ENCODE results near the gene GRAMD1B.

The GRAMD1B gene

DNA sequence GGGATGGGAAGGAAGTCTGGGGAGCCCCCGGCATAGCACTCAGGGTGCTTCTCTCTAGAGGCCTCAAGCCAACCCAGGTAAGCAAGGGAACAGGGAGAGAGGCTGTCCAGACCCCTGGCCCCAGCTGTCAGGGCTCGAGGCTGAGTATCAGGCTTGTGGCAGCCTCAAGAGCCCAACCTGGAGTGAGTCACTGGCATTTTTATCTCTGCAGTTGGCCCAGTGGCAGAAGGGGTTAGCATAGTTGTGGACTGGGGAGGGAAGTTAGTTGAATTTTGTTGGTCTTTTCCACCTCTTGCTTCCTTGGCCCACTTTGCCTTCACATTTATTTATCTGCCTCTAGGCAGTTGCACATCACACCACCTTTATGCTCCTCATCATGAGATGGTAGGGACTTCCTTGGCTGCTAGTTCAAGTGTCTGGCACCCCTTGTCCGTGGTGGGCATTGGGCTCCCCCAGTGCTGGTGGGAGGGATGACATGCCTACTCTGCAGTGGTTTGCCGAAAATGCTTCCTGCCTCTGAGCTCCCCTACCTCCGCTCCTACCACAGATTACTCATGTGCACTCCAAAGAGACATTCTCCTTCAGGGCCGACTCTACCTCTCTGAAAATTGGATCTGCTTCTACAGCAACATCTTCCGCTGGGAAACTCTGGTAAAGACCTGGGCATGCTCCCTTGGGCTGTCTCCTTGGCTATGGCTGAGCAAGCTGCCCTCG, 164.3 kb downstream of the GRAMD1B start:
- no peak for DNase-seq

DNA sequence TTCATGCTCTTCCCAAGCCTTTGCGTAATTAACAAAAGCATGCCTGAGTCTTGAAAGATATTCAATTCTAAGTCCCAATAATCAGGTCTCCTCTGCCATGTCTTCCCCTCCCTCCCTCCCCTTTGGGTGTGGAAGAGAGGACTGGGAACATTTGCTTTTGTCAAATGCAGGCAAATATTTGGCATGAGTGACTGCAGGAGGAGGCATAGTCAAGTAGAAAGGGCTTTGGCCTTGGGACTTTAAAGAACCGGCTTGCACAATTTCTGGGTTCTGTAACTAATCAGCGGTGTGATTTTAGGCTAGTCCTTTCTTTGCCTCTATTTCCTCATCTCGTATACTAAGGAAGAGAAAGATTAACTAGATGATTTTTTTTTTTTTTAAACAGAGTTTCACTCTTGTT, 164.9 kb downstream of the GRAMD1B start:
- no peak for DNase-seq

DNA sequence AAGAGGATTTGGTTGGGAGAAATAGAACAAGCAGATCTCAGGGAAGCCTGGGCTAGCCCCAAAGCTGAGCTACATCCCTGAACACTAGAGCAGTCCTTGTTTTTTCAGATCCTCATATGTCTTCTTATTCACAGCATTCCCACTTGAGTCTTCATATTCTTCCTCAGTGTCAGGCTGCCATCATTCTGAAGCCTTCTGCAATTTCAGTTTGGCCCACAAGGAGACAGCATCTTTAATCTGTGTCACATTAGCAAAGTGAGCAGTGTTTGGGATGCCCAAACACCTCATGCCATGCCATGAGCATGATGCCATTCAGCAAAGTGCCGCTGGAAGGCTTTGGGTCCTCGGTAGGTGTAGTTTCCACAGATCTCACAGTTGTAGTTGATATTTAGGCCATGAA, 167.8 kb downstream of the GRAMD1B start:
- DNase-seq, result no peak

DNA sequence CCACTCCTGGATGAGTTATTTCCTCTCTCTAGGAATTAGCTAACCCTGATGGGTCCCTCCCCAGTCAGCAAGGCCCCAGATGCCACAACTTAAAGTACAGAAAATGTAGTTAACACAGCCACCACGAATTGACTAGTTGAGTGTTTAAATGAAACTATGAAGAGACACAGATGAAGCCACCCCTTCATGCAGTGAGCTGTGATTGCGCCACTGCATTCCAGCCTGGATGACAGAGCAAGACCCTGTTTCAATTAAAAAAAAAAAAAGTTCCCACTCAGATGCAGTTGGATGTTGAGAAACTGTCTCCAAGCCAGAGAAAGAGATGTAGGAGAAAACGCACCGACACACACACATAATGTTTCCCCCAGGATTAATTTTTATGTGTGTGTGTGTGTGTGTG, 171.1 kb downstream of the GRAMD1B start:
- DNase-seq, result no peak

DNA sequence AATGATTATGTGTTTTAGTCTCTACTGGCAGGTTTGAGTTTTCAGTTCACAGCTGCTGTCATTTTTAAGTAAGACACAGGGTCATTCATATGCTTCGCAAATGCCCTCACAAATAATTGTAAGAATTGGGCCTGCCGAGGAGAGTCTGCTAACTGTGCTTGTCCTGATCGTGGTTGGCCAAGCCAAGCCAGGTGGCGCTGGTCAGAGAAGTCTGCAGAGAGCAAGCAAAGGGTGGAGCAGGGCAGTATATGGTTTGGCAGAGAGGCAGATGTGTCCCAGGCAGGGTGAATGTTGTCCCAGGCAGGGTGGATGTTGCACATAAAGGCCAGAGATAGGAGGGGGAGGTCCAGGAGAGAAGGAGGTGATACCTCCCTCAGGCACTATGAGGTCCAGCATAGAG, 171.7 kb downstream of the GRAMD1B start:
- DNase-seq, result no peak

DNA sequence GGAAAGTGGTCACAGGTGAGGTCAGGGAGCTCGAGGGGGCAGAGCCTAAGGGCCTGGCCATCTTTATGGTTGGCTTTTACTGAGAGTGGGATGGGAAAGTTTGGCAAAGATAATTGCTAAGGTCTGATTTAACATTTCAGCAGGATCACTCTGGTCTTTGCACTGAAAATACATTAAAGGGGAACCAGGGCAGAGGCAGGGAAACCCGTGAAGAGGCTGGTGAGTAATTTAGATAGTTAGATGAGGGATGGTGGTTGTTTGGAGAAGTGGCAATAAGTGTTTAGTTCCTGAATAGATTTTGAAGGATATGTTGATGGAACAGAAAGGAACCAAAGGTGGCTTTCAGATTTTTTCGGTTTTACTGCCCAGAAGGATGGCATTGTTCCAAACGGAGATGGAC, 173.6 kb downstream of the GRAMD1B start:
- no peak for DNase-seq

DNA sequence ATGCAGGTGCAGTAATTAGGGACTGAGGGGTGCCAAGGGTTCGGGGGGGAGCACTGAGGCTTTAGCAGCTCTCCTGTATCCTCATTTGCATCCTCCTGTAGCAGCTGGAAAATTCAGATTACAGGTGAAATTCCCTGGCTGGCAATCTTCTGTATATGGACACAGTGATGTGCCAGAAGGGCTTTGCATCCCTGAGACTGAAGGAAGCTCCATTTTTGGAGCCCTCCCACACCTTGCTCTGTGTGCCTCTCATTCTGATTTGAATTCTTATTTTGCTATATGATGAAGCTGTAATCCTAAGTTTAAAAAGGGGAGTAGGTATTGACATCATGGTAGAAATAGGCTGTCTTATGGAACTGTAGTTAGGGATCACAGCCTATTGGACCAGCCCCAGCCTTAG, 177.7 kb downstream of the GRAMD1B start:
- no peak for DNase-seq

DNA sequence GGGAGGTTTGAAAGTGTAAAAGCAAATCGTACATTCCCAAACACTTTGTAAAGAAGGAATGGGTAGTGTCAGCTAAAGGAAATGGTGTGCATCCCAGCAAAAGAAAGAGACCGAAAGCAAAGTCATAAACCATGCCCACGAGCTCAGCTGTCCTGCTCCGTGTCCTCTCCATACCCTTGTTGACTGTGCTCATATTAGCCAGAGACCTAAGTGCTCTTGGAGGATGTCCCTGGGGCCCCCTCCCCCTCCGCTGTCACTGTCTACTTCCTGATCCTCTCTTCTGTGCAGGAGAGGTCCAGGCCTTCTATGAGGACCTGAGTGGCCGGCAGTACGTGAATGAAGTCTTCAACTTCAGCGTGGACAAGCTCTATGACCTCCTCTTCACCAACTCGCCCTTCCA, 178.3 kb downstream of the GRAMD1B start:
- DNase-seq, result no peak

DNA sequence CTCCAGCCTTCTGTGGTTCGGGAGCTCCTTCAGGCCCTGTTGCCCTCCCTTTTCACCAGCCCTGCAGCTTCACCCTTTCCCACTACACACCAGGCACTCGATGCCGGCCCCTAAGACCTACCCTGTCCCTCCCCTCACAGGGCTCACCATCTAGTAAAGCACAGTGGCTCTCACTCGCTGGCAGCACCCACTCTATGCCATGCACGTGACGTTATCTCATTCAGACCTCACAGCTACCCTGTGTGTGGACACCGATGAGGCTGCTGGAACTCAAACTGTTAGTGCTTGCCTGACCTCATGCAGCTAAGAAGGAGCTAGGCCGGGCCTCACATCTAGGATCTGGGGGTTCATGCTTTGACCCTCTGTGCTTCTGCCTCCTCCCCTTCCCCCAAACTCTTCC, 178.9 kb downstream of the GRAMD1B start:
- DNase-seq, result no peak

DNA sequence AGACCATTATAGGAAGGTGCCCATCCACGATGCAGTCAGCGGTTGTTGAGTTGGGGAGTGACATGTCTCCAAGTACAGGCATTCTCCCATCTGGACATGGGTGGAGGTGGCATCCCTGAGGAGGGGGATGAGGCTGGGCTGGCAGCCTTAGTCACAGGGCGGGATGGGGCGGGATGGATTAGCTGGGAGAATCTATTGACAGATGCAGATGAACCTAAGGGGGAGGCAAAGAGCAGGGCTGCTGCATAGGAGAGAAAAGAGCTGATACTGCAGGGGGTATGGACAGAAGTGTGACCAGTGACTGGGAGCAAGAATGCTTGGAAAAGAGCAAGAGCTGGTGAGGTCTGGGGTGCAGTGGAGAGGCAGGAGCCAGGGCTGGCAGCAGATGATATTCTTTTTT, 181.6 kb downstream of the GRAMD1B start:
- no peak for DNase-seq

DNA sequence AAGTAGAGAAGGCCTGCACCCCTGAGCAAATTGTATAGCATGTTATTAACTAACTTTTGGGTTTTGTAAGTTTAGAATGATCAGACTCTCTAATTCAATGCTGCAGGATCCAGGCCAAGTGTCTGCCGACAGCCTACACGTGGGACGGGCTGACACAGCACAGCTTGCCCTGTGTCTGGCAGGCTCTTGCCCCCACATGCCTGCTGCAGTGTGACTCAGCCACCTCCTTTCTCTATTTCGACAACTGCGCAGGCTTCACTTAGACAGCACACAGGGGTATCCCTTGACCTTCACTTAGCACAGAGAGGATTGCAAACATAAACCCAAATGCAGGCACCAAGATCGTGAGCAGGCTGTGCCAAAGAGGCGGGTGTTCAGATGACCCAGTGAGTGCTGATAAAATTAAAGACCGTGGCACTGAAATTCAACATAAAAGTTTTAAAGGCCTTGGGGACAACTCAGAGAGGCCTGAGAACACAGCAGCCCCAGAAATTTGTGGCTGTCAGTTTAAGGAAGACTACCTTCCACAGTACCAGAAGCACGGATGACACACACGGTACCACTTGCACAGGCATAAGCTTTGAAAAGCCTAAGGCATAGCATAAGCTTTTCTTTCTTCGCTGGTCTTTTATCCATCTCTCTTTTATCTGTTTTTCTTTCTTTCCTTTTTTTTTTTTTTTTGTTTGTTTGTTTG, 186.6 kb downstream of the GRAMD1B start:
- no peak for DNase-seq

DNA sequence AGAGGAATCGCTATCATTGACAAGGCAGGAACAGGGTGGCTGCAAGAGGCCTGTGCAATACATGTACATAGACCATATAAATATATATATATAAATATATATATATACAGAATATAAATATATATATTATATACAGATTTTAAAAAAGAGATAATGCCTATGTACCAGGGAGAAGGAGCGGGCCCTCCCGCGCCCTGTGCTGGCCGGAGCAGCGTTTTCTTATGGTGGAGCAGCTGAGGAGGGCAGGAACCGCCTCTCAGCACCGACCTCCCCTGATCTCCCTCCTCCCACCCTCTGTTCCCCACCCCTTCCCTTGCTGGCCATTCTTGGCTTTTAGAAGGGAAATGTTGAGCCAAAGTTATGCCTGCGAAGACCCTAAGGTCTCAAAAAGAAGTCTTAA, 192.5 kb downstream of the GRAMD1B start:
- DNase-seq, result no peak

DNA sequence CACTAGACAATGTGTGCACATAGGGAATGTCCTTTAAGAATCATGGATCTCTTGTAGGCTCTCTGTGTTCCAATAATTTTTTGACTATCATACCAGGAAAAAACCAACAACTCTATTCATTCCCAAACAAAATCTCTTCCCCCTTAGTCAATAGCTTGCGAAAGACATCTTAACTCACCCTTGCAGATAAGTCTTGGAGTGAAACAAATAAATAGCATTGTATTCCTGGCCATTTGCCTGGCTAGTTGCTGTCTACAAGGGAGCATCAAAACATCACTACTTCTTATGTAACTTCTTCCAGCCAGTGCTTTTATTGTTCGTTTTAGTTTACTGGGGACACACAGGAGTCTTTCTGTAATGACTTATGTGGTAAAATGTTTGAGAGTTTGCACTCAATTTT, 194.9 kb downstream of the GRAMD1B start:
- no peak for DNase-seq

DNA sequence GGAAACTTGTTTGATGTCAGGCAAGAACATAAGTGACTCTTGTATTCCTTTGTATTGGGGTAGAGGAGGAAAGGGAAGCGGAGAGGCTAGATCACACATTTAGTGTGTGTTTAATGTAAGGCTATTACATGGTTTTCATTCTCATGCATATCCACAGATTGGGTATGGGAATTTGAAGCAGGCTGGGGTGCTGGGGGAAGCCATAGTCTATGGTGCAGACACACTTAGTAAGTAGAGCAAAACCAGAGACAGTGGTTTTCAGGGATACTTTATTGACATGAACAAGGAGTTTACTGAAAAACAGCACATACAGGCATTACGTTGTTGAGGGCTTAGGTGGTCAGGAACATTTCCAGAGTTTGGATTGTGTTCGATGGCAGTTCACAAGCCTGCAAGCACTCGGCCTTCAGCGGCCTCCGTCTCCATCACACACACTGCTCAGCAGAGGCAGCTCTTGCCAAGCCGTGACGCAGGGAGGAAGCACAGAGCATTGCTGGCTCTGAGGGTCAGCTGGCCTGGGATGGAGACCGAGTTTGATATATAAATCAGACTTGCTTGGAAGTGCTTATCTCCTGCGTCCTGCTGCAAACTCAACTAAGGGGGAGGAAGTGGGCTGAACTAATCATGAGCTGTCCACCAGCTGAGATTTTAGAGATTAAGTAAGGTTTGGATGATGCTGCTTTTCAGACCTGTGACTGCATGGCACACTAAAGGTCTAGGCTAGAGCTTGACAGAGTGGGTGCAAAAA, 199.0 kb downstream of the GRAMD1B start:
- no peak for DNase-seq

DNA sequence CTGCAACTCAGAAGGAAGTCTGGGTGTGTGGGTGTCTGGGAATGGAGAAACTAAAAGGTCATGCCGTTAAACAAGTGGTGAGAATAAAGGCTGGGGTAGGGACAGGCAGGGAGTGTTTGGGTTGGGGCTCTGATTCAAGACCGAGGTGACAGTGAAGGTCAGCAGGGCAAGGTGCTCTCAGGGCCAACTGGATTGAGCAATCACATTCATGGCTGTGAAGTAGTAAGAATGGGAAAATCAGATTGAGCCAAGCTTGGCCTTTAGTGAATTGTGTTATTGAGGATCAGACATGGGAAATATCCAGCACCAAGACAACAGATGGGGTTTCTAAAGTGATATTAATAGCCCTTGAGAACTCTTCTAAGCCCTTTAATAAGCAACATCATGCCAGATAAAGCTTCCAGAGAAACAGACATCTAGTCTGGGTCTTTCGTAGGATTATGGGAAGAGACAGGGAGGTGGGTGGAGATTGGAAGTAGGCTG, 200.1 kb downstream of the GRAMD1B start:
- DNase-seq, result no peak

DNA sequence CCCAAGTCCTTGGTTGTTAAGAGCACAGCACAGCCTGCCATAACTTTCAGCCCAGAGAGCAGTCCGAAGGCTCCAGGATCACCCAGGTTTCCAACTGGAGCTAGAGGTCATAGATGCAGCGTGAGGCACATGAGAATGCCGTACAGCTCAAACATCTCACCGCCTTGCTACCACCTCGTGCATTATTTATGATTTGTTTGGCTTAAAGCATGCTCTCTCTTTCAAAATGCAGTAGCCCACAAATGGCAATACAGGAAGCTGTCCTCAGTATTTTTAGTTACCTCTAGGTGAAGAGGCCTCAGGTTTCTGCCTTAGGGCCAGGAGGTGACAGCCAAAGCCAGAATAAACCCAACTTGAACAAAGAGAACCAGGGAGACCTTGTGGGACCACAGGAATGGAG, 210.0 kb downstream of the GRAMD1B start:
- no peak for DNase-seq

DNA sequence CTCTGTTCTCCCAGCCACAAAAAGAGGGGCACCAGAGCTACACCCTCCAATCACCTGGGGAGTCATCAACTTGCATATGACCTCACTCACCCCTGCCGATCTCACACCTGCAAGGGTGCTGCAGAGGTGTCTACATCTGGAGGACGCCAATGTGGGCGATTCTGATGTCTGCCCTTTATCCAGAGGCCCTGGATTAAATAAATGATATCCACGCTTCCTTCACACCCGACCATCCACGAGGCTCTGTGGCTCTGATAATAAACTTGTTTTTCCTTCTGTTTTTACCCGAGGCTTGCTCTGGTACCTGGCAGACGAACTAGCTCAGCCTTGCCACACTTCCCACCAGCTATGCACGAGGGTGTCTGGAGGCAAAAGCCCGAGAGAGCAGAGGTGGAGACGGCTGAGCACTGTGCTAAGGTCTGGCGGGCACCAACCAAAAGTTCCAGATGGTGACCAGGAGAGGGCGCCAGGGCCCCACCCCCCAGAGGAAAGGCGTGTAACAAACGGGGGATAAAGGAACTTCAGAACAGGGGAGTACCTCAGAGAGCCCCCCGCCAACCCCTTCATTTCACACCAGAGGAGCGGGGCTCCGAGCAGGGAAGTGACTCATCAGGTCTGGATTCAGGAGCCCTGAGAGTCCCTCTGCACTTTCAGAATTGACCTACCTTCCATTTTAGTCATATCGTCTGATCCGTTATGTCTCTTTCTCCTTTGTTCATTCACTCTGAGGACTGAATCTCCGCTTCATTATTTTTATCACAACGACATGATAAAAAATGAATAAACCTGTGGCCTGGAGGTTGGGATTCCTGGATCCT, 210.8 kb downstream of the GRAMD1B start:
- peak; percentile 23 for DNase-seq

DNA sequence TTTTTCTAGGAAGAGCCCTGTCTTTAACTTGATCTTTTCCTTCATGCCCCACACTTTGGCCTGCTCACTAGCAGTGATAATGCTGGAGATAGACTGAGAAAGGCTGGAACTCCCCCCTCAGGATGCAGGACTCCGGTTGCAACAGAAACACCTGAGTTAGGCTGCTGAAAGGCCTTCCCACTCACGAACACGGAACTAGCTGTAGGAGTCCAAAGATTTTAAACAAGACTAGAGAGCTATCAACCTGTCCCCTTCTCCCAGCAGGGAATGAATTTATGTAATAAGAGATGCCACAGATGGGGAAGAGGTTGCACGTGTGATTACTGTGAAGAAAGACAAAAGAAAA, 211.4 kb downstream of the GRAMD1B start:
- DNase-seq, result no peak

DNA sequence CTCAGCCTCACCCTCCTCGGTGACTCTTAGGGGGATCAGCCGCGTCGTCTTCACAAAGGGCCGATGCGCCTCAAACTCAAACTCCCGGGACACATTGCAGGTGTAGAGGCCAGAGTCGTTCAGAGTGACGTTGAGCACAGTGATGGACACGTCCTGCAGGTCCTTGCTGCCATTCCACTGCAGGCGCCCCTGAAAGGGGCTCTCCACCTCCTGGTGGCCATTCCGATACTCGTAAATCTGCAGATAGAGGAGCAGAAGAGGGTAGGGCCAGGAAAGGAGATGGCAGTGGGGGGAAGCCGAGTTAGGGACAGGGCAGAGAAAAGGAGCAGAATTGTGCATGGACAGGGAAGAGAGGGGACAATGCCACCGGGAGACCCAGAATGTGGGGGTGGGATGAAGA, 212.4 kb downstream of the GRAMD1B start:
- DNase-seq, result no peak

DNA sequence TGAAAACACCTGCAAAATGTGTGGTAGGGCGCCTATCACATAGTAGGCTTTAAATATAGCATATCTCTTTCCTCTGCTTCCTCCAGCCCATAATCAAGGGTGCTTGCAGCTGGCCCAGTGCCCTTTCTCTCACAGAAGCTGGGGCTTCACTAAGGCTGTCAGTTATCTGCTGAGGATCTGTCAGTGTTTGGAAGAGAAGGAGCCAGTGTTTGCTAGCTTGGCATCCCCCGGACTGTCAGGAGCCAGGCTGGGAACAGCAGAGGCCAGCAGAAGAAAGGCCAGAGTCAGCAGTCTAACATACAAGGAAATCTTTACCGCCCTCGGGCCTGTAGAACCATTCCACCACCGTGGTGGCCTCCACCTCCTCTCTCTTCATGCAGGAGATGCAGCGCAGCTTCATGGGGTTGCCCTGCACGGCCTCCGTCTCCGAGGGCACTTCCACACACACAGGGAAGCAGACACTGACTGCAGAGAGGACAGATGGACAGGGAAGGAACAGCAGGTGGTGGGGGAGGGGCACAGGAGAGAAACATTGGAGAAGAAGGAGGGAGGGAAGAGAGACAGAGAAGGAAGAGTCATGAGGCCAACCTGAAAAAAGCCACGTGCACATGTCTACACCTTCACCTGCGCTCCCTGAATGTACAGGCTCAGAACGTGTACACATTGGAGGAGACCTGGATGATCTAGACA, 215.4 kb downstream of the GRAMD1B start:
- DNase-seq, result no peak

DNA sequence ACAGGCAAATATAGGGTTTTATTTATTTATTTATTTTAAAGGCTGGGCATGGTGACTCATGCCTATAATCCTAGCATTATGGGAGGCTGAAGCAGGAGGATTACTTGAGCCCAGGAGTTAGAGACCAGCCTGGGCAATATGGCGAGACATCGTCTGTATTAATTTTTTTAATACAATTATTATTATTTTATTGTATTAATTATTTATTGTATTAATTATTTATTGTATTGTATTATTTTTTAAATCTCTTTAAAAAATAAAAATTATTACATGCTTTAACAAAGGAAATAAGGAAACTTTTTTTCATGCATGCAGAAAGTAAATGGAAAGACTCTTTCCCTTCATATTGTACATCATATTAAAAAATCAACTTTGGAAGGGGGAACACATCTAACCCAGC, 220.8 kb downstream of the GRAMD1B start:
- DNase-seq, result no peak

DNA sequence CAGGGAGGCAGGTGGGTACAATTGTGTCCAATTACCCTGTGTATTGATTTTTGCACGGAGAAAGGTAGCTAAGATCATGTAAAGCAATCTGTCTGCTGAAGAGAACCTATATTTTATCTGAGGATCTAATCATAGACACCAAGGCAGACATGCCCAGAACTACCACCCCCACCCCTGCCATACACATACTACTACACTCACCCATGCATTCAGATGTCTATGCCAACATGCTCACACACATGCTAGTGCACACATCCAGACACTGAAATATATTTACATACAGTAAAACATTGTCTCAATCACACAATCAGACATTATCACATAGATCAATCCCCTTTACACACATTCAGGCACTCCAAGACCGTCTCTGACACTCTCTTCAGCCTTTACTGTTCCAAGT, 222.5 kb downstream of the GRAMD1B start:
- no peak for DNase-seq

DNA sequence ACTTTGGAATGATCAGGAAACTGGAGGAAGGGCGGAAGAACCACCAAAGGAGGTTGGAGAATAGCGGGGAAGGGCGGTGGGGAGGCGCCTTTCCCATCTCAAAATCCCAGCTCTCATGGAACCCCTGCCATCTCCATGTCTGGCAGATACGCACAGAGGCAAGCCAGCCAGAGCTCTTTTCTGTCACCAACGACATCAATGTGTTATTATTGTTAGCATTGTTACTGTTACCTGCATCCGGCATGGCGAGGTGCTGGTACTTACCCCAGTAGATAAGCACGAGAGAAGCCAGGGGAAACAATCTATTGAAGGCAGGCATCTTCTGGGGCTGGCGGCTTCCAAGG, 223.4 kb downstream of the GRAMD1B start:
- DNase-seq, result no peak

Data from NCI-H2227 treated with DMSO at 0.1 percent for 48 hours (cell line).